Naive B cell (primary cell): ENCODE results near the gene CYSRT1. TPM values are rescaled to one million over a fixed set of nuclear protein-coding genes. Genes with fewer than 3 reads are reported as not detected.
A peak's percentile ranks its signal among the peaks of the same experiment; 100 is the strongest.

Experiments
- ATAC-seq, 2 donors: fragments of 150-1000 bp; cut with Tn5 transposase; 2 replicates each; pipeline ENCODE4 v1.10.0; 2021; ENCODE audit warnings: low read depth in 2 of 2, mild to moderate bottlenecking in 2 of 2, moderate library complexity in 2 of 2
- DNase-seq: peaks from one replicate; pipeline ENCODE4 v3.0.0; 2022
- H3K27ac Mint-ChIP-seq, 6 donors: one replicate each; pipeline ENCODE4 v1.8.0; 2020 to 2022; ENCODE audit warnings: mild to moderate bottlenecking in 6 of 6, mixed read lengths in 6 of 6, moderate library complexity in 5 of 6, inconsistent platforms in 2 of 6
- H3K27me3 Mint-ChIP-seq, 3 donors: one replicate each; pipeline ENCODE4 v1.8.0; 2021 to 2022; ENCODE audit warnings: mixed read lengths in 3 of 3, mild to moderate bottlenecking in 1 of 3
- H3K36me3 Mint-ChIP-seq, 2 donors: one replicate each; pipeline ENCODE4 v1.8.0; 2020 to 2022; ENCODE audit warnings: mixed read lengths in 2 of 2, inconsistent platforms in 1 of 2, mild to moderate bottlenecking in 1 of 2
- H3K4me1 Mint-ChIP-seq, 3 donors: one replicate each; pipeline ENCODE4 v1.8.0; 2020 to 2022; ENCODE audit warnings: mixed read lengths in 3 of 3, inconsistent platforms in 1 of 3, mild to moderate bottlenecking in 1 of 3, moderate library complexity in 1 of 3
- H3K4me3 Mint-ChIP-seq, 8 donors: one replicate each; pipeline ENCODE4 v1.8.0; 2020 to 2022; ENCODE audit warnings: mild to moderate bottlenecking in 8 of 8, mixed read lengths in 8 of 8, moderate library complexity in 8 of 8, inconsistent platforms in 2 of 8
- H3K9me3 Mint-ChIP-seq, 7 donors: one replicate each; pipeline ENCODE4 v1.8.0; 2020 to 2022; ENCODE audit warnings: mixed read lengths in 7 of 7, mild to moderate bottlenecking in 5 of 7, inconsistent platforms in 2 of 7, moderate library complexity in 1 of 7
- polyA plus RNA-seq, 6 donors: library from polyadenylated mRNA; unstranded; fragments of 300-500 nt; fragmentation: Illumina TruSeq; gene quantifications; one replicate each; pipeline ENCODE4 v1.2.3, GENCODE V29; 2021; ENCODE audit warnings: low read depth in 6 of 6

The CYSRT1 gene
- polyA plus RNA-seq, 6 donors from 2014 or later, result not detected

- peaks cover 0 to 2% (median 0%) of the 10 kb centered on the region in 7 donors for H3K9me3 Mint-ChIP-seq
- no peak overlapping the region for H3K4me3 Mint-ChIP-seq
- H3K36me3 Mint-ChIP-seq, result no peaks in the 10 kb centered on the region
- H3K27ac Mint-ChIP-seq, result no peak overlapping the region
- DNase-seq (no peak), ATAC-seq (no peak)
- H3K4me1 Mint-ChIP-seq, result peaks cover 3 to 7% (median 5%) of the 10 kb centered on the region in 3 donors
- H3K27me3 Mint-ChIP-seq, result peaks cover 0 to 15% (median 8%) of the 10 kb centered on the region in 3 donors
Measured at GRCh38 chr9:137228968-137229896, 4.3 kb downstream of the CYSRT1 start.

- Mint-ChIP-seq H3K27me3 (peaks cover 0 to 21% (median 8%) of the 10 kb centered on the region in 3 donors), H3K4me1 (peaks cover 10 to 14% (median 10%) of the 10 kb centered on the region in 3 donors), H3K9me3 (peaks cover 0 to 2% (median 0%) of the 10 kb centered on the region in 7 donors), H3K27ac (no peak overlapping the region), H3K4me3 (no peak overlapping the region), H3K36me3 (no peaks in the 10 kb centered on the region)
- ATAC-seq (no peak), DNase-seq (no peak)
Measured at GRCh38 chr9:137229903-137230704, 5.1 kb downstream of the CYSRT1 start.

- peaks cover 0 to 23% (median 8%) of the 10 kb centered on the region in 3 donors for H3K27me3 Mint-ChIP-seq
- no peak for DNase-seq
- ATAC-seq, result no peak
Measured at GRCh38 chr9:137230705-137231371, 5.9 kb downstream of the CYSRT1 start, which contains the start of gene SLC34A3. SLC34A3 (plus strand) TSS chr9:137230901; CDS start chr9:137231703, 802 bp downstream.

GRCh38 chr9:137231372-137232039, 6.5 kb downstream of the CYSRT1 start:
- H3K27me3 Mint-ChIP-seq, result peaks cover 0 to 23% (median 8%) of the 10 kb centered on the region in 3 donors
- DNase-seq, result no peak
- H3K9me3 Mint-ChIP-seq, result peaks cover 0 to 2% (median 0%) of the 10 kb centered on the region in 7 donors
- no peak for ATAC-seq
- peaks cover 14 to 19% (median 14%) of the 10 kb centered on the region in 3 donors for H3K4me1 Mint-ChIP-seq
- no peak overlapping the region for H3K4me3 Mint-ChIP-seq
- H3K36me3 Mint-ChIP-seq, result no peaks in the 10 kb centered on the region
- peak overlapping the region in 1 of 6 donors; percentile 81 for H3K27ac Mint-ChIP-seq

More at GRCh38 chr9:137230705-137231371, 5.9 kb downstream of the CYSRT1 start, which contains the start of gene SLC34A3:
- Mint-ChIP-seq H3K4me1 (peaks cover 14 to 19% (median 14%) of the 10 kb centered on the region in 3 donors), H3K27ac (peak within 1 kb of the TSS in 1 of 6 donors; percentile 81), H3K36me3 (no peaks in the 10 kb centered on the region), H3K9me3 (peaks cover 0 to 2% (median 0%) of the 10 kb centered on the region in 7 donors), H3K4me3 (no peak within 1 kb of the TSS)

GRCh38 chr9:137232101-137232500, 7.1 kb downstream of the CYSRT1 start:
- no peak overlapping the region for H3K27ac Mint-ChIP-seq
- H3K4me3 Mint-ChIP-seq, result no peak overlapping the region
- H3K9me3 Mint-ChIP-seq, result peaks cover 0 to 2% (median 0%) of the 10 kb centered on the region in 7 donors
- H3K36me3 Mint-ChIP-seq, result no peaks in the 10 kb centered on the region
- DNase-seq, result no peak
- ATAC-seq, result no peak
- peaks cover 0 to 23% (median 8%) of the 10 kb centered on the region in 3 donors for H3K27me3 Mint-ChIP-seq
- peaks cover 14 to 19% (median 14%) of the 10 kb centered on the region in 3 donors for H3K4me1 Mint-ChIP-seq

GRCh38 chr9:137232510-137232909, 7.5 kb downstream of the CYSRT1 start:
- H3K27ac Mint-ChIP-seq, result no peak overlapping the region

GRCh38 chr9:137233143-137233980, 8.4 kb downstream of the CYSRT1 start:
- peaks cover 0 to 17% (median 0%) of the 10 kb centered on the region in 3 donors for H3K27me3 Mint-ChIP-seq
- H3K4me3 Mint-ChIP-seq, result no peak overlapping the region
- H3K9me3 Mint-ChIP-seq, result no peaks in the 10 kb centered on the region
- H3K4me1 Mint-ChIP-seq, result peaks cover 11 to 17% (median 12%) of the 10 kb centered on the region in 3 donors
- no peak overlapping the region for H3K27ac Mint-ChIP-seq
- H3K36me3 Mint-ChIP-seq, result no peaks in the 10 kb centered on the region
- no peak for ATAC-seq
- DNase-seq, result no peak

More at GRCh38 chr9:137232510-137232909, 7.5 kb downstream of the CYSRT1 start:
- H3K36me3 Mint-ChIP-seq, result no peaks in the 10 kb centered on the region
- H3K4me1 Mint-ChIP-seq, result peaks cover 13 to 16% (median 15%) of the 10 kb centered on the region in 3 donors
- peaks cover 0 to 21% (median 5%) of the 10 kb centered on the region in 3 donors for H3K27me3 Mint-ChIP-seq
- ATAC-seq (no peak), DNase-seq (no peak)
- H3K9me3 Mint-ChIP-seq, result peaks cover 0 to 1% (median 0%) of the 10 kb centered on the region in 7 donors
- H3K4me3 Mint-ChIP-seq, result no peak overlapping the region

- no peak for ATAC-seq
- peaks cover 12 to 20% (median 16%) of the 10 kb centered on the region in 3 donors for H3K4me1 Mint-ChIP-seq
- no peak for DNase-seq
- H3K4me3 Mint-ChIP-seq, result peak overlapping the region in 1 of 8 donors; percentile 66
- H3K27me3 Mint-ChIP-seq, result peaks cover 0 to 13% (median 0%) of the 10 kb centered on the region in 3 donors
- no peaks in the 10 kb centered on the region for H3K9me3 Mint-ChIP-seq
- no peaks in the 10 kb centered on the region for H3K36me3 Mint-ChIP-seq
- H3K27ac Mint-ChIP-seq, result no peak overlapping the region
Measured at GRCh38 chr9:137234055-137234697, 9.2 kb downstream of the CYSRT1 start.

- peak overlapping the region in 3 of 6 donors; percentile 59 to 87 (median 60) for H3K27ac Mint-ChIP-seq
- peak overlapping the region in 6 of 8 donors; percentile 13 to 79 (median 42) for H3K4me3 Mint-ChIP-seq
- H3K27me3 Mint-ChIP-seq, result peaks cover 0 to 8% (median 0%) of the 10 kb centered on the region in 3 donors
- no peaks in the 10 kb centered on the region for H3K36me3 Mint-ChIP-seq
- ATAC-seq, result peak in 1 of 2 donors; percentile 28
- H3K4me1 Mint-ChIP-seq, result peaks cover 12 to 21% (median 20%) of the 10 kb centered on the region in 3 donors
- no peaks in the 10 kb centered on the region for H3K9me3 Mint-ChIP-seq
- DNase-seq, result no peak
Measured at GRCh38 chr9:137234758-137235423, 9.9 kb downstream of the CYSRT1 start.

GRCh38 chr9:137235424-137236237, 10.7 kb downstream of the CYSRT1 start:
- DNase-seq (no peak), ATAC-seq (no peak)
- H3K27ac Mint-ChIP-seq, result peak overlapping the region in 3 of 6 donors; percentile 59 to 87 (median 60)
- H3K27me3 Mint-ChIP-seq, result peaks cover 0 to 8% (median 0%) of the 10 kb centered on the region in 3 donors
- H3K4me3 Mint-ChIP-seq, result peak overlapping the region in 1 of 8 donors; percentile 66
- no peaks in the 10 kb centered on the region for H3K36me3 Mint-ChIP-seq
- no peaks in the 10 kb centered on the region for H3K9me3 Mint-ChIP-seq
- H3K4me1 Mint-ChIP-seq, result peaks cover 12 to 22% (median 20%) of the 10 kb centered on the region in 3 donors
